ENCODE results near the gene SETX. TPM values are rescaled to one million over a fixed set of nuclear protein-coding genes. Genes with fewer than 3 reads are reported as not detected.

SETX gene
- total RNA-seq, 1 donor = 89.8 TPM

- TF ChIP-seq CTCF (IDR thresholded peaks at IDR 0.05; ENCODE audit: insufficient read depth, low read depth, low read length) = no peak
- no peak overlapping the region for H3K4me3 ChIP-seq (ENCODE audit: low read depth, low read length)
- DNase-seq (ENCODE audit: low read depth) = no peak
These were observed 105.1 kb downstream of the SETX start for GRCh38 chr9:132249690-132250089.

- no peak for DNase-seq (ENCODE audit: low read depth)
- no peak overlapping the region for H3K4me3 ChIP-seq (ENCODE audit: low read depth, low read length)
- no peak for TF ChIP-seq CTCF (IDR thresholded peaks at IDR 0.05; ENCODE audit: insufficient read depth, low read depth, low read length)
These were observed 105.7 kb downstream of the SETX start for GRCh38 chr9:132249123-132249522.

- DNase-seq (ENCODE audit: low read depth) = no peak
- no peak for TF ChIP-seq CTCF (IDR thresholded peaks at IDR 0.05; ENCODE audit: insufficient read depth, low read depth, low read length)
These were observed 106.8 kb downstream of the SETX start for GRCh38 chr9:132247942-132248341.

GRCh38 chr9:132245465-132245864 lies 109.3 kb downstream of the SETX start:
- TF ChIP-seq CTCF (IDR thresholded peaks at IDR 0.05; ENCODE audit: insufficient read depth, low read depth, low read length) = no peak
- no peak for DNase-seq (ENCODE audit: low read depth)
- no peak overlapping the region for H3K4me3 ChIP-seq (ENCODE audit: low read depth, low read length)

More at GRCh38 chr9:132247942-132248341, 106.8 kb downstream of the SETX start:
- H3K4me3 ChIP-seq (ENCODE audit: low read depth, low read length) = no peak overlapping the region

GRCh38 chr9:132244582-132245455 lies 110.0 kb downstream of the SETX start:
- peak; percentile 42 for DNase-seq (ENCODE audit: low read depth)
- no peak overlapping the region for H3K4me3 ChIP-seq (ENCODE audit: low read depth, low read length)

More at GRCh38 chr9:132244582-132245455, 110.0 kb downstream of the SETX start:
- no peak for TF ChIP-seq CTCF (IDR thresholded peaks at IDR 0.05; ENCODE audit: insufficient read depth, low read depth, low read length)

All from fibroblast of villous mesenchyme (primary cell).